Measurements from ENCODE around the gene NAA11. TPM values are rescaled to one million over a fixed set of nuclear protein-coding genes. Genes with fewer than 3 reads are reported as not detected.

Gene NAA11
- total RNA-seq, 1 donor from 2014 or later = not detected

- TF ChIP-seq CTCF (IDR thresholded peaks at IDR 0.05; ENCODE audit: unreplicated experiment) = no peak
- no peaks in the 10 kb centered on the region for H3K36me3 Mint-ChIP-seq (ENCODE audit: insufficient read depth)
- DNase-seq (ENCODE audit: low spot score, unreplicated experiment) = no peak
- H3K9me3 Mint-ChIP-seq (ENCODE audit: low read depth) = no peaks in the 10 kb centered on the region
- H3K27ac Mint-ChIP-seq = no peak overlapping the region
- H3K4me3 Mint-ChIP-seq (ENCODE audit: low read depth) = no peak overlapping the region
- H3K4me1 Mint-ChIP-seq (ENCODE audit: low read depth) = no peaks in the 10 kb centered on the region
- no peaks in the 10 kb centered on the region for H3K27me3 Mint-ChIP-seq
Measured at GRCh38 chr4:79334341-79334740, 8.5 kb upstream of the NAA11 start.

GRCh38 chr4:79331126-79331876 lies 5.4 kb upstream of the NAA11 start:
- TF ChIP-seq CTCF (IDR thresholded peaks at IDR 0.05; ENCODE audit: unreplicated experiment) = no peak
- Mint-ChIP-seq H3K36me3 (ENCODE audit: insufficient read depth) (no peaks in the 10 kb centered on the region), H3K27me3 (no peaks in the 10 kb centered on the region), H3K9me3 (ENCODE audit: low read depth) (no peaks in the 10 kb centered on the region), H3K4me3 (ENCODE audit: low read depth) (no peak overlapping the region), H3K4me1 (ENCODE audit: low read depth) (no peaks in the 10 kb centered on the region), H3K27ac (no peak overlapping the region)
- DNase-seq (ENCODE audit: low spot score, unreplicated experiment) = no peak

- Mint-ChIP-seq H3K27ac (no peak overlapping the region), H3K9me3 (ENCODE audit: low read depth) (peaks cover 1% of the 10 kb centered on the region), H3K4me3 (ENCODE audit: low read depth) (no peak overlapping the region), H3K4me1 (ENCODE audit: low read depth) (no peaks in the 10 kb centered on the region), H3K27me3 (no peaks in the 10 kb centered on the region), H3K36me3 (ENCODE audit: insufficient read depth) (no peaks in the 10 kb centered on the region)
- no peak for TF ChIP-seq CTCF (IDR thresholded peaks at IDR 0.05; ENCODE audit: unreplicated experiment)
- DNase-seq (ENCODE audit: low spot score, unreplicated experiment) = no peak
Measured at GRCh38 chr4:79330720-79331119, 4.9 kb upstream of the NAA11 start.

GRCh38 chr4:79325436-79325835 lies 425 bp downstream of the NAA11 start:
- H3K27me3 Mint-ChIP-seq = no peaks in the 10 kb centered on the region
- H3K9me3 Mint-ChIP-seq (ENCODE audit: low read depth) = peaks cover 6% of the 10 kb centered on the region
- DNase-seq (ENCODE audit: low spot score, unreplicated experiment) = no peak
- H3K27ac Mint-ChIP-seq = no peak overlapping the region
- no peak overlapping the region for H3K4me3 Mint-ChIP-seq (ENCODE audit: low read depth)
- peaks cover 1% of the 10 kb centered on the region for H3K4me1 Mint-ChIP-seq (ENCODE audit: low read depth)
- no peaks in the 10 kb centered on the region for H3K36me3 Mint-ChIP-seq (ENCODE audit: insufficient read depth)
- no peak for TF ChIP-seq CTCF (IDR thresholded peaks at IDR 0.05; ENCODE audit: unreplicated experiment)

- Mint-ChIP-seq H3K27ac (no peak overlapping the region), H3K9me3 (ENCODE audit: low read depth) (no peaks in the 10 kb centered on the region), H3K27me3 (no peaks in the 10 kb centered on the region), H3K4me1 (ENCODE audit: low read depth) (peaks cover 23% of the 10 kb centered on the region), H3K4me3 (ENCODE audit: low read depth) (no peak overlapping the region), H3K36me3 (ENCODE audit: insufficient read depth) (no peaks in the 10 kb centered on the region)
- TF ChIP-seq CTCF (IDR thresholded peaks at IDR 0.05; ENCODE audit: unreplicated experiment) = no peak
- no peak for DNase-seq (ENCODE audit: low spot score, unreplicated experiment)
Measured at GRCh38 chr4:79319975-79320374, 5.9 kb downstream of the NAA11 start.

Measured in progenitor cell of endocrine pancreas (in vitro differentiated cells).